WTC11 (cell line): ENCODE measurements around the gene CELF1.

Experiments used
- ATF3 ChIP-seq: sonication (generic); formaldehyde crosslinking; conservative IDR thresholded peaks from 2 replicates; pipeline ENCODE4 v1.8.1; 2022; ENCODE audit warnings: mild to moderate bottlenecking, missing genetic modification reagents
- CREB1 ChIP-seq: sonication (generic); formaldehyde crosslinking; IDR thresholded peaks from 2 replicates; pipeline ENCODE4 v1.8.0; 2023; ENCODE audit warnings: mild to moderate bottlenecking, missing genetic modification reagents
- CTCF ChIP-seq: fragments of 200-600 bp; IDR thresholded peaks from 2 replicates; pipeline ENCODE4 v1.8.0; 2022; ENCODE audit warnings: antibody characterized with exemption
- NFYB ChIP-seq: sonication (generic); formaldehyde crosslinking; conservative IDR thresholded peaks from 2 replicates; pipeline ENCODE4 v1.8.0; 2022; ENCODE audit warnings: low read depth, missing genetic modification reagents
- ZNF532 ChIP-seq: fragments of 250-450 bp; sonication (Bioruptor Pico); IDR thresholded peaks from 2 replicates; pipeline ENCODE4 v1.9.0; 2021; ENCODE audit warnings: mild to moderate bottlenecking, borderline replicate concordance

GRCh38 chr11:47495856-47496217 is 57.1 kb downstream of the CELF1 start:
- TF ChIP-seq NFYB (no peak), CREB1 (no peak), CTCF (no peak), ATF3 (CRISPR knock-in tag) (no peak), ZNF532 (no peak)
